GM21576 (cell line): ENCODE measurements around the gene TSGA10.
"Not testable (repeated sequence)": the region's sequence is repeated elsewhere in the genome, so short reads cannot be mapped to it uniquely, and the experiment has no call there.

Experiments
- ATAC-seq: cut with Tn5 transposase; IDR thresholded peaks from one replicate; pipeline ENCODE4 v1.9.1; 2021; ENCODE audit warnings: mild to moderate bottlenecking, moderate library complexity; ENCODE audit not compliant: unreplicated experiment

TSGA10 gene

GRCh38 chr2:99156891-99157290, 2.1 kb upstream of the TSGA10 start:
- ATAC-seq, result no peak

GRCh38 chr2:99153921-99154604, 679 bp downstream of the TSGA10 start:
- ATAC-seq, result no peak

- no peak for ATAC-seq
Measured at GRCh38 chr2:99152199-99152895, 2.4 kb downstream of the TSGA10 start.

GRCh38 chr2:99150706-99151105, 4.0 kb downstream of the TSGA10 start:
- no peak for ATAC-seq

GRCh38 chr2:99141110-99142108, 13.3 kb downstream of the TSGA10 start, which contains the start of gene C2orf15:
Gene C2orf15 (plus strand): TSS chr2:99141707. CDS start chr2:99150559, 8,852 bp downstream.
- peak; percentile 82 for ATAC-seq

GRCh38 chr2:99140860-99141109, 14.0 kb downstream of the TSGA10 start:
- peak; percentile 32 for ATAC-seq

- ATAC-seq, result no peak
Measured at GRCh38 chr2:99140056-99140859, 14.5 kb downstream of the TSGA10 start.

GRCh38 chr2:99139003-99139402, 15.7 kb downstream of the TSGA10 start:
- no peak for ATAC-seq

GRCh38 chr2:99135044-99135556, 19.6 kb downstream of the TSGA10 start:
- ATAC-seq, result not testable (repeated sequence)

- ATAC-seq, result no peak
Measured at GRCh38 chr2:99127981-99128380, 26.8 kb downstream of the TSGA10 start.

GRCh38 chr2:99112617-99113016, 42.1 kb downstream of the TSGA10 start:
- no peak for ATAC-seq

GRCh38 chr2:99111945-99112344, 42.8 kb downstream of the TSGA10 start:
- ATAC-seq, result no peak

GRCh38 chr2:99111236-99111635, 43.5 kb downstream of the TSGA10 start:
- no peak for ATAC-seq

- ATAC-seq, result no peak
Measured at GRCh38 chr2:99106913-99107312, 47.8 kb downstream of the TSGA10 start.

GRCh38 chr2:99104006-99104405, 50.7 kb downstream of the TSGA10 start:
- no peak for ATAC-seq

GRCh38 chr2:99101697-99102096, 53.0 kb downstream of the TSGA10 start:
- no peak for ATAC-seq

GRCh38 chr2:99096728-99097127, 58.0 kb downstream of the TSGA10 start:
- no peak for ATAC-seq

GRCh38 chr2:99088017-99088416, 66.7 kb downstream of the TSGA10 start:
- no peak for ATAC-seq

GRCh38 chr2:99086385-99086784, 68.4 kb downstream of the TSGA10 start:
- ATAC-seq, result no peak

- ATAC-seq, result no peak
Measured at GRCh38 chr2:99085421-99085820, 69.3 kb downstream of the TSGA10 start.
